Right lobe of liver (tissue), 6 donors: ENCODE results near the gene LUZP2. TPM values are rescaled to one million over a fixed set of nuclear protein-coding genes. Genes with fewer than 3 reads are reported as not detected.

Experiments used
- ATAC-seq, 4 donors: fragments of 200-7000 bp; cut with Tn5 transposase; one replicate each; pipeline ENCODE4 v1.9.1; 2020; ENCODE audit warnings: mild to moderate bottlenecking in 4 of 4, moderate library complexity in 4 of 4
- DNase-seq, 3 donors: peaks; one replicate each; pipeline ENCODE4 v3.0.0-alpha.2; 2020
- H3K27ac ChIP-seq, 3 donors: fragments of 200-600 bp; one replicate each; pipeline ENCODE4 v1.8.0; 2022
- H3K27me3 ChIP-seq, 2 donors: fragments of 200-600 bp; one replicate each; pipeline ENCODE4 v1.8.0; 2022
- H3K36me3 ChIP-seq, 4 donors: fragments of 200-600 bp; sonication (generic) in 1 of 4; one replicate each; pipeline versions ENCODE4 v1.5.1 to v1.8.0; 2017 to 2022; ENCODE audit warnings: control low read depth in 1 of 4
- H3K4me1 ChIP-seq, 4 donors: fragments of 200-600 bp; sonication (generic) in 1 of 4; one replicate each; pipeline versions ENCODE4 v1.5.1 to v1.8.0; 2017 to 2022; ENCODE audit warnings: control low read depth in 1 of 4
- H3K4me3 ChIP-seq, 3 donors: fragments of 200-600 bp; one replicate each; pipeline ENCODE4 v1.8.0; 2022
- H3K9me3 ChIP-seq, 4 donors: fragments of 200-600 bp; sonication (generic) in 1 of 4; one replicate each; pipeline versions ENCODE4 v1.5.1 to v1.8.0; 2017 to 2022; ENCODE audit warnings: control low read depth in 1 of 4
- POLR2A ChIP-seq: fragments of 450-650 bp; IDR thresholded peaks from one replicate; pipeline ENCODE4 v1.6.1; 2017; ENCODE audit warnings: antibody characterized with exemption, mild to moderate bottlenecking
- whole genome bisulfite sequencing: methylation state at CpG from one replicate; pipeline ENCODE4 v1.1.6; 2018; ENCODE audit warnings: low coverage, low lambda C conversion rate; ENCODE audit not compliant: insufficient coverage; ENCODE audit errors: missing lambda C conversion rate; 5-methylcytosine and 5-hydroxymethylcytosine counted together
- intact Hi-C, 2 donors: fragments of 100-400 bp; cut with DNase I; formaldehyde crosslinking; loops; one replicate each; pipeline versions ENCODE4 v1.11.2 to v1.14.1; 2022
- total RNA-seq, 6 experiments: library from RNA; depleted of rRNA in 2 of 6; stranded (reverse); fragments of >200 nt in 2 of 6; fragmentation: NEBNext Ultra II Directional in 3 of 6; extraction: Animal tissue kit (Norgen Biotek cat#: 25700) in 3 of 6; gene quantifications; one replicate each; pipeline versions ENCODE4 v1.1.0 to v1.2.4, GENCODE V29; 2016 to 2023
- TF ChIP-seq, protein P1 (sequence below), 4 donors: fragments of 200-600 bp in 3 of 4; fragments of 450-650 bp in 1 of 4; IDR thresholded peaks; one replicate each; pipeline versions ENCODE4 v1.5.1 to v1.8.0; 2016 to 2022; ENCODE audit warnings: antibody characterized with exemption in 4 of 4, mild to moderate bottlenecking in 2 of 4
- donor health status: DM: no; HTN: yes; CAD: no.
- donor health status: DM: no; HTN: no; CAD: no.
- donor health status: DM: no; HTN: no; CAD: no.
- donor health status: DM: no; HTN: yes; CAD: no.
- donor health status: DM: no; HTN: yes; CAD: no.

Gene LUZP2
- total RNA-seq, 6 experiments from 2014 or later = not detected

DNA sequence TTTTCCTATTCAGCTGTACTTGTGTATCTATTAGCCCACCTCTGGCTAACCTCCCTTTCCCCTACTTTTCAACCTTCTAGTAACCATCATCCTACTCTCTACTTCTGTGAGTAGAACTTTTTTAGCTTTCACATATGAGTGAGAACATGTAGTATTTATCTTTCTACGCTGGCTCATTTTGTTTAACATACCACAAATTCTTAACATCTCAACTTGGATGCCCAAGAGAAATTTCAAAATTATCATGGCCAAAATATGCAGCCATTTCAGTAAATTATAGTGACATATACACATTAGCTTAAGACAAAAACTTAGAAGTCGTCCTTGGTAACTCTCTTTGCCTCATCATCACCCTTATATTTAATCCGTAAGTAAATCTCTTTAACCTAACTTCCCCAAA lies 34.7 kb downstream of the LUZP2 start:
- 42% methylated on average over 3 of the region's 3 CpGs for WGBS
- intact Hi-C loops = no loop called here
- no peak for ATAC-seq

DNA sequence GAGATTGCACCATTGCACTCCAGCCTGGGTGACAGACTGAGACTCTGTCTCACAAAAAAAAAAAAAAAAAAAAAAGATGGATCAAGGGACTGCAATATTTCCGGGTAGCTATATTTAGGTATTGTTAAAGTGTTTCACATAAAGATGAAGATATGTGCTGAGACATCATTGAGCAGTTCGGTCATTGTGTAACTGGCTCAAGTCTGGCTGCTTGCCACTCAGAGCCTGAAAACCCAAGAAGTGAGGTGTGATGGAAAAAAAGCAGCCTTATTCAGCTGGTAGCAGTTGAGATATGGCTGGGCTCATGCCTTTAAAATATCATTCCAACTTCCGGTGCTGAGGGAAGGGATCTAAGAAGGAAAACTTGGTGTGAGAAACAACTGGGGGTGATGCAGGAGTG lies 46.9 kb downstream of the LUZP2 start:
- Histone ChIP-seq H3K9me3 (no peaks in the 10 kb centered on the region), H3K4me3 (no peak overlapping the region), H3K4me1 (no peaks in the 10 kb centered on the region), H3K27me3 (no peaks in the 10 kb centered on the region), H3K36me3 (no peaks in the 10 kb centered on the region), H3K27ac (no peak overlapping the region)
- TF ChIP-seq POLR2A = no peak
- TF ChIP-seq, protein P1, sequence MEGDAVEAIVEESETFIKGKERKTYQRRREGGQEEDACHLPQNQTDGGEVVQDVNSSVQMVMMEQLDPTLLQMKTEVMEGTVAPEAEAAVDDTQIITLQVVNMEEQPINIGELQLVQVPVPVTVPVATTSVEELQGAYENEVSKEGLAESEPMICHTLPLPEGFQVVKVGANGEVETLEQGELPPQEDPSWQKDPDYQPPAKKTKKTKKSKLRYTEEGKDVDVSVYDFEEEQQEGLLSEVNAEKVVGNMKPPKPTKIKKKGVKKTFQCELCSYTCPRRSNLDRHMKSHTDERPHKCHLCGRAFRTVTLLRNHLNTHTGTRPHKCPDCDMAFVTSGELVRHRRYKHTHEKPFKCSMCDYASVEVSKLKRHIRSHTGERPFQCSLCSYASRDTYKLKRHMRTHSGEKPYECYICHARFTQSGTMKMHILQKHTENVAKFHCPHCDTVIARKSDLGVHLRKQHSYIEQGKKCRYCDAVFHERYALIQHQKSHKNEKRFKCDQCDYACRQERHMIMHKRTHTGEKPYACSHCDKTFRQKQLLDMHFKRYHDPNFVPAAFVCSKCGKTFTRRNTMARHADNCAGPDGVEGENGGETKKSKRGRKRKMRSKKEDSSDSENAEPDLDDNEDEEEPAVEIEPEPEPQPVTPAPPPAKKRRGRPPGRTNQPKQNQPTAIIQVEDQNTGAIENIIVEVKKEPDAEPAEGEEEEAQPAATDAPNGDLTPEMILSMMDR (IDR thresholded peaks at IDR 0.05) = no peak
- WGBS = 44% methylated on average over 3 of the region's 3 CpGs
- ATAC-seq (no peak), DNase-seq (no peak)
- intact Hi-C loops = no loop called here

More for the DNA sequence above, 34.7 kb downstream of the LUZP2 start:
- Histone ChIP-seq H3K27ac (no peak overlapping the region), H3K27me3 (no peaks in the 10 kb centered on the region), H3K36me3 (no peaks in the 10 kb centered on the region), H3K4me3 (no peak overlapping the region), H3K9me3 (no peaks in the 10 kb centered on the region), H3K4me1 (no peaks in the 10 kb centered on the region)
- TF ChIP-seq, protein P1 (IDR thresholded peaks at IDR 0.05) = no peak
- TF ChIP-seq POLR2A = no peak
- no peak for DNase-seq

DNA sequence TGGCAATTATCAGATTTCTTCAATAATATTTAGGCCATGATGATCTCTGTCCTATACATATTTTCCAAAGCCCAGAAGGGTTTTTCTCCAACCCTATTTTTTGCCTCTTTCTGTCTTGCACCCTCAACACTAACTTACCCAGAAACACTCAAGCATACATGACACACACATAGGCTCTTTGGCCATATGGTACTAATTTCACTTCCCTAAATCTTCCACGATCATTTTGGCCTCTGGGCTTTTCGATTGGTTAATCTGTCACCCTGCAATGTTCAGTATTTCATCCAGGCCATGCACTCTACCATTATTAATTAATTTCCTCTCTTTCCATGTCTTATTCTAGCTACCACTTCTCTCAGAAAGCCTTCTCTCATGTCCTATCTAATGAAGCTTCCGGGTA lies 59.8 kb downstream of the LUZP2 start:
- H3K4me3 ChIP-seq = no peak overlapping the region
- no peak overlapping the region for H3K27ac ChIP-seq
- no peaks in the 10 kb centered on the region for H3K36me3 ChIP-seq
- no peaks in the 10 kb centered on the region for H3K9me3 ChIP-seq
- intact Hi-C loops = no loop called here
- 49% methylated on average over 3 of the region's 3 CpGs for WGBS
- H3K27me3 ChIP-seq = no peaks in the 10 kb centered on the region
- no peaks in the 10 kb centered on the region for H3K4me1 ChIP-seq
- ATAC-seq (no peak), DNase-seq (no peak)
- TF ChIP-seq, protein P1 (IDR thresholded peaks at IDR 0.05) = no peak
- no peak for TF ChIP-seq POLR2A

DNA sequence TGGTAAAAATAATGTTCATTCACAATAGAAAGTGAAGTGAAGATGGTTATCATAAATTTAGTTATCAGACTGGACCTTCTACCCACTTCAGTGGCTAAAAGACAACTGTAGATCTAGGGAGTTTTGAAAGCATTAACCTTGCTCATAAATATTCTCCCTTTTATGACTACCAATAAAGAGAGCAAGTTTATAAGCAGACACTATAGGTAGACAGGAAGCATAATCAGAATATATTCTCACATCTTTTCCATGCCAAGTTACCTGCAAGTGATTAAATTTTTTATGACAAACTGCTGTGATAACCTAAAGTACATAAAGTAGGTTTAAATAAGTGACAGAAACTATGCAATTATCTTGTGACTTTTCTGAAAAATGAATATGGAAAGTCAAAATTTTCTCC lies 62.5 kb downstream of the LUZP2 start:
- Histone ChIP-seq H3K36me3 (no peaks in the 10 kb centered on the region), H3K4me1 (no peaks in the 10 kb centered on the region), H3K27ac (no peak overlapping the region), H3K4me3 (no peak overlapping the region), H3K9me3 (no peaks in the 10 kb centered on the region), H3K27me3 (no peaks in the 10 kb centered on the region)
- intact Hi-C loops = no loop called here
- no peak for DNase-seq
- TF ChIP-seq, protein P1 (IDR thresholded peaks at IDR 0.05) = no peak
- no peak for TF ChIP-seq POLR2A
- ATAC-seq = no peak

DNA sequence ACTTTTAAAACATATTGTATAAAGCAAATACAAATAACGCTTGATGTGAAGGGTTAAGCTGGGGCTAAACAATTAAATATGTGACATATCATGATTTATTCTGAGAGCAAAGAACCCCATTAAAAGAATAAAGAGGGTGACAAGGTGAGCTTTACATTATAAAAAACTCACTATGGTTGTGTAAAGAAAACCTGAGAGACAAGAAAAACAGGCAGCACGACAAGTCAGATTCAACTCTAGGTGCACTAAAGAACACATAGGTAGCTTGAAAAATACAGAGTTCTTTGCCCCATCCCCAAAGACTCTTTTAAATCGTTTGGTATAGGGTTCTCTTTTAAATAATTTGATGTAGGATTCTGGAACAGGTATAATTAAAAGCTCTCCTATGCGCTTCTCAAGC lies 63.5 kb downstream of the LUZP2 start:
- H3K27ac ChIP-seq = no peak overlapping the region
- ATAC-seq = no peak
- 43% methylated on average over 4 of the region's 4 CpGs for WGBS

More for the DNA sequence above, 63.5 kb downstream of the LUZP2 start:
- no peaks in the 10 kb centered on the region for H3K9me3 ChIP-seq
- TF ChIP-seq, protein P1 (IDR thresholded peaks at IDR 0.05) = no peak
- no peak for TF ChIP-seq POLR2A
- DNase-seq = no peak
- H3K36me3 ChIP-seq = no peaks in the 10 kb centered on the region
- no peaks in the 10 kb centered on the region for H3K4me1 ChIP-seq
- no peak overlapping the region for H3K4me3 ChIP-seq
- intact Hi-C loops = no loop called here
- no peaks in the 10 kb centered on the region for H3K27me3 ChIP-seq
